ENCODE measurements around the gene PREPL. TPM values are rescaled to one million over a fixed set of nuclear protein-coding genes. Genes with fewer than 3 reads are reported as not detected.

Gene PREPL
- total RNA-seq, 1 experiment from 2014 or later: 46.4 TPM

- CTCF ChIA-PET: interaction anchor here (0.6 to 1.9 kb wide), 7 partner anchors 9 to 595 kb away, joined by 3 to 9 read pairs (median 5); no protein-coding TSS in a partner anchor
- Mint-ChIP-seq H3K9me3 (ENCODE audit: unreplicated experiment) (no peaks in the 10 kb centered on the region), H3K4me3 (ENCODE audit: unreplicated experiment) (peak overlapping the region; percentile 86), H3K27me3 (ENCODE audit: insufficient read depth, unreplicated experiment) (no peaks in the 10 kb centered on the region), H3K27ac (ENCODE audit: unreplicated experiment) (peak overlapping the region; percentile 87), H3K36me3 (ENCODE audit: insufficient read depth, unreplicated experiment) (peaks cover 16% of the 10 kb centered on the region), H3K4me1 (ENCODE audit: low read depth, unreplicated experiment) (peaks cover 8% of the 10 kb centered on the region)
- no peak for TF ChIP-seq CTCF (IDR thresholded peaks at IDR 0.05; ENCODE audit: insufficient read depth in 1 of 2, low read depth in 1 of 2, low read length in 1 of 2, severe bottlenecking in 1 of 2, unreplicated experiment in 1 of 2)
- Histone ChIP-seq H3K9me3 (no peaks in the 10 kb centered on the region), H3K27me3 (replicated peaks; ENCODE audit: control insufficient read depth, insufficient read depth, low read length) (no peaks in the 10 kb centered on the region), H3K4me1 (0 out of 2 replicates have a peak, but pooled peaks cover 7% of the 10 kb centered on the region), H3K4me3 (ENCODE audit: low read depth, low read length) (peak overlapping the region; percentile 93), H3K36me3 (ENCODE audit: control insufficient read depth, insufficient read depth, low read length) (no peaks in the 10 kb centered on the region)
- BruUV-seq (replicated peaks): TSS peak; percentile 54
- DNase-seq: no peak
- intact Hi-C loops (cut with micrococcal nuclease; ENCODE audit: unreplicated experiment): loop anchor here (2.0 kb wide), 1 partner anchor 26 kb away; no protein-coding TSS in a partner anchor
- POLR2A ChIA-PET: interaction anchor here (0.7 to 1.7 kb wide), 6 partner anchors 12 to 193 kb away, joined by 3 to 9 read pairs (median 6); partner anchors contain the start of gene PPM1B
Observed at GRCh38 chr2:44360749-44361329, 455 bp downstream of the PREPL start.

- no TSS peak for BruUV-seq (replicated peaks)
Observed at GRCh38 chr2:44358503-44358902, 2.8 kb downstream of the PREPL start.

GRCh38 chr2:44354761-44355160 lies 6.5 kb downstream of the PREPL start:
- no TSS peak for BruUV-seq (replicated peaks)
- POLR2A ChIA-PET: no interaction called here

More at GRCh38 chr2:44358503-44358902, 2.8 kb downstream of the PREPL start:
- Mint-ChIP-seq H3K27ac (ENCODE audit: unreplicated experiment) (no peak overlapping the region), H3K27me3 (ENCODE audit: insufficient read depth, unreplicated experiment) (no peaks in the 10 kb centered on the region), H3K9me3 (ENCODE audit: unreplicated experiment) (no peaks in the 10 kb centered on the region), H3K4me1 (ENCODE audit: low read depth, unreplicated experiment) (peaks cover 8% of the 10 kb centered on the region), H3K4me3 (ENCODE audit: unreplicated experiment) (no peak overlapping the region), H3K36me3 (ENCODE audit: insufficient read depth, unreplicated experiment) (peaks cover 16% of the 10 kb centered on the region)
- H3K4me1 ChIP-seq: 0 out of 2 replicates have a peak, but pooled peaks cover 7% of the 10 kb centered on the region
- H3K9me3 ChIP-seq: no peaks in the 10 kb centered on the region
- DNase-seq: no peak
- H3K27me3 ChIP-seq (replicated peaks; ENCODE audit: control insufficient read depth, insufficient read depth, low read length): no peaks in the 10 kb centered on the region
- POLR2A ChIA-PET: no interaction called here
- no peak for TF ChIP-seq CTCF (IDR thresholded peaks at IDR 0.05; ENCODE audit: insufficient read depth in 1 of 2, low read depth in 1 of 2, low read length in 1 of 2, severe bottlenecking in 1 of 2, unreplicated experiment in 1 of 2)
- CTCF ChIA-PET: no interaction called here
- no peaks in the 10 kb centered on the region for H3K36me3 ChIP-seq (ENCODE audit: control insufficient read depth, insufficient read depth, low read length)
- H3K4me3 ChIP-seq (ENCODE audit: low read depth, low read length): no peak overlapping the region
- intact Hi-C loops (cut with micrococcal nuclease; ENCODE audit: unreplicated experiment): no loop called here

More at GRCh38 chr2:44354761-44355160, 6.5 kb downstream of the PREPL start:
- H3K27ac Mint-ChIP-seq (ENCODE audit: unreplicated experiment): no peak overlapping the region
- TF ChIP-seq CTCF (IDR thresholded peaks at IDR 0.05; ENCODE audit: insufficient read depth in 1 of 2, low read depth in 1 of 2, low read length in 1 of 2, severe bottlenecking in 1 of 2, unreplicated experiment in 1 of 2): no peak
- no peaks in the 10 kb centered on the region for H3K36me3 Mint-ChIP-seq (ENCODE audit: insufficient read depth, unreplicated experiment)
- Histone ChIP-seq H3K27me3 (replicated peaks; ENCODE audit: control insufficient read depth, insufficient read depth, low read length) (no peaks in the 10 kb centered on the region), H3K4me1 (no peaks in the 10 kb centered on the region), H3K36me3 (ENCODE audit: control insufficient read depth, insufficient read depth, low read length) (no peaks in the 10 kb centered on the region), H3K4me3 (ENCODE audit: low read depth, low read length) (no peak overlapping the region), H3K9me3 (no peaks in the 10 kb centered on the region)
- no peaks in the 10 kb centered on the region for H3K27me3 Mint-ChIP-seq (ENCODE audit: insufficient read depth, unreplicated experiment)
- intact Hi-C loops (cut with micrococcal nuclease; ENCODE audit: unreplicated experiment): no loop called here
- no peak for DNase-seq
- no peaks in the 10 kb centered on the region for H3K9me3 Mint-ChIP-seq (ENCODE audit: unreplicated experiment)
- CTCF ChIA-PET: no interaction called here
- no peak overlapping the region for H3K4me3 Mint-ChIP-seq (ENCODE audit: unreplicated experiment)
- H3K4me1 Mint-ChIP-seq (ENCODE audit: low read depth, unreplicated experiment): peaks cover 8% of the 10 kb centered on the region
